SH-SY5Y (cell line): ENCODE results near the gene RTCB.

ENCODE experiments used
- GATA2 ChIP-seq: IDR thresholded peaks from 2 replicates; pipeline ENCODE4 v1.6.1; 2011; ENCODE audit warnings: mild to moderate bottlenecking, low read depth, low read length
- GATA3 ChIP-seq: IDR thresholded peaks from 2 replicates; pipeline ENCODE4 v1.6.1; 2011; ENCODE audit warnings: low read depth, mild to moderate bottlenecking, low read length, moderate library complexity

DNA sequence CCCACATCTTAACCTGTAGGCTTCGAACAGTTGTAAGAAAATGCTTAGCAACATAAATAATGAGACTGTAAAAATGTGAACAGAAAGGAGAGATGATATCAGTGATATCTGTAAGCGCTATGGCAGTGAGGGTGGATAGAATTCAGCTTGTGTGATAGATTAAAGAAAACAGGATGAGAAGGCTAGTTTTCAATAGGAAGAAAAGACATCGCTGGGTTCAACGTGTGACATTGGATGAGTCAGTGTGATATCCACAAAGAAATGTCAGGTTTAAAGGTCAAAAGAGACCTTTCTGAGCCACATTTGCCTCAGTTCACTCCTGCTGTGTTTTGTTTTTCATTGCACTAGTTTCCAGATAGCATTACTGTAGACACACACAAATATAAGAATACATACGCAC, 68.1 kb downstream of the RTCB start:
- TF ChIP-seq GATA2 (no peak), GATA3 (no peak)
